ENCODE results near the gene CORIN.

DNA sequence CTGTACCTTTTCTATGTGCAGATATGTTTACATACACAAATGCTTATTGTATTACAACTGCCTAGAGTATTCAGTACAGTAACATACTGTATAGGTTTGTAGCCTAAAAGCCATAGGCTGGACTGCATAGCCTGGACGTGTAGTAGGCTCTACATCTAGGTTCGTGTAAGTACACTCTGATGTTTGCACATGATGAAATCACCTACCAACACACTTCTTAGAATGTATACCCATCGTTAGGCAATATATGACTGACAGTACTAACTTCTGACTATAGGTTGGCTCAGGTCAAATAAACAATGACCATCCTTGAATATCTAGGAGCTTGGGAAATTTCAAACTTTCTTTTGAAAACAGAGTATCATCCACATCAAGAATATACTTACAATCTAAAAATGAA, 139.0 kb downstream of the CORIN start:
- TF ChIP-seq, protein P1, sequence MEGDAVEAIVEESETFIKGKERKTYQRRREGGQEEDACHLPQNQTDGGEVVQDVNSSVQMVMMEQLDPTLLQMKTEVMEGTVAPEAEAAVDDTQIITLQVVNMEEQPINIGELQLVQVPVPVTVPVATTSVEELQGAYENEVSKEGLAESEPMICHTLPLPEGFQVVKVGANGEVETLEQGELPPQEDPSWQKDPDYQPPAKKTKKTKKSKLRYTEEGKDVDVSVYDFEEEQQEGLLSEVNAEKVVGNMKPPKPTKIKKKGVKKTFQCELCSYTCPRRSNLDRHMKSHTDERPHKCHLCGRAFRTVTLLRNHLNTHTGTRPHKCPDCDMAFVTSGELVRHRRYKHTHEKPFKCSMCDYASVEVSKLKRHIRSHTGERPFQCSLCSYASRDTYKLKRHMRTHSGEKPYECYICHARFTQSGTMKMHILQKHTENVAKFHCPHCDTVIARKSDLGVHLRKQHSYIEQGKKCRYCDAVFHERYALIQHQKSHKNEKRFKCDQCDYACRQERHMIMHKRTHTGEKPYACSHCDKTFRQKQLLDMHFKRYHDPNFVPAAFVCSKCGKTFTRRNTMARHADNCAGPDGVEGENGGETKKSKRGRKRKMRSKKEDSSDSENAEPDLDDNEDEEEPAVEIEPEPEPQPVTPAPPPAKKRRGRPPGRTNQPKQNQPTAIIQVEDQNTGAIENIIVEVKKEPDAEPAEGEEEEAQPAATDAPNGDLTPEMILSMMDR (IDR thresholded peaks at IDR 0.05), result no peak
- TF ChIP-seq POLR2A (IDR thresholded peaks at IDR 0.05), result no peak
- TF ChIP-seq POLR2AphosphoS5 (IDR thresholded peaks at IDR 0.05), result no peak

Measured in breast epithelium (tissue), 3 donors.